CD14-positive monocyte (primary cell): ENCODE data around the gene ITPK1. TPM values are rescaled to one million over a fixed set of nuclear protein-coding genes. Genes with fewer than 3 reads are reported as not detected.

Experiments
- DNase-seq, 3 donors: peaks; one replicate each; pipeline ENCODE4 v3.0.0-alpha.2; 2011 to 2022
- H2AFZ ChIP-seq: 2 replicates; pipeline ENCODE4 v1.6.0; 2012; ENCODE audit warnings: mild to moderate bottlenecking, low read depth, low read length, inconsistent platforms; ENCODE audit not compliant: insufficient read depth, poor library complexity, severe bottlenecking
- H3K27ac ChIP-seq, 2 donors: 1 replicate in 1 of 2; 2 replicates in 1 of 2; pipeline ENCODE4 v1.5.1; 2012 to 2013; ENCODE audit warnings: low read length in 2 of 2, control low read depth in 1 of 2, inconsistent platforms in 1 of 2, low read depth in 1 of 2, mild to moderate bottlenecking in 1 of 2
- H3K27me3 ChIP-seq, 2 donors: one replicate each; pipeline versions ENCODE4 v1.6.0 to v1.6.1; 2011 to 2013; ENCODE audit warnings: low read length in 2 of 2; ENCODE audit not compliant: control insufficient read depth in 2 of 2, insufficient read depth in 2 of 2
- H3K36me3 ChIP-seq, 2 donors: replicated peaks in 1 of 2; 1 replicate in 1 of 2; 2 replicates in 1 of 2; pipeline versions ENCODE4 v1.5.1 to v1.6.1; 2012 to 2013; ENCODE audit warnings: low read length in 2 of 2, control low read depth in 1 of 2, inconsistent platforms in 1 of 2, mild to moderate bottlenecking in 1 of 2; ENCODE audit not compliant: insufficient read depth in 2 of 2, control insufficient read depth in 1 of 2
- H3K4me1 ChIP-seq, 2 donors: 1 replicate in 1 of 2; 2 replicates in 1 of 2; pipeline versions ENCODE4 v1.5.1 to v1.6.1; 2012 to 2013; ENCODE audit warnings: low read length in 2 of 2, control low read depth in 1 of 2, inconsistent platforms in 1 of 2, mild to moderate bottlenecking in 1 of 2, moderate library complexity in 1 of 2; ENCODE audit not compliant: insufficient read depth in 2 of 2, control insufficient read depth in 1 of 2
- H3K4me2 ChIP-seq: replicated peaks from 2 replicates; pipeline ENCODE3; 2012; ENCODE audit warnings: low read length, moderate library complexity, mild to moderate bottlenecking; ENCODE audit not compliant: poor library complexity, severe bottlenecking; ENCODE audit errors: extremely low read depth
- H3K4me3 ChIP-seq, 3 experiments: fragments of 200-600 bp in 1 of 3; sonication (generic) in 1 of 3; replicated peaks in 1 of 3; 1 replicate in 2 of 3; 2 replicates in 1 of 3; pipeline ENCODE4 v1.5.1; 2011 to 2013; ENCODE audit warnings: low read length in 3 of 3, mild to moderate bottlenecking in 3 of 3, control low read depth in 2 of 3, low read depth in 2 of 3, inconsistent platforms in 1 of 3, moderate library complexity in 1 of 3
- H3K79me2 ChIP-seq: 2 replicates; pipeline ENCODE4 v1.6.0; 2012; ENCODE audit warnings: mild to moderate bottlenecking, control low read depth, inconsistent platforms, low read length, moderate library complexity; ENCODE audit not compliant: insufficient read depth
- H3K9ac ChIP-seq: 2 replicates; pipeline ENCODE4 v1.6.0; 2017; ENCODE audit warnings: low read length, mild to moderate bottlenecking; ENCODE audit not compliant: insufficient read depth, poor library complexity, severe bottlenecking
- H3K9me3 ChIP-seq, 2 donors: replicated peaks in 1 of 2; 1 replicate in 1 of 2; 2 replicates in 1 of 2; pipeline versions ENCODE4 v1.5.1 to v1.6.1; 2012 to 2013; ENCODE audit warnings: low read length in 2 of 2, control low read depth in 1 of 2; ENCODE audit not compliant: control insufficient read depth in 1 of 2, insufficient read depth in 1 of 2
- H4K20me1 ChIP-seq: 2 replicates; pipeline ENCODE4 v1.6.0; 2012; ENCODE audit warnings: mild to moderate bottlenecking, low read length, control low read depth, moderate library complexity; ENCODE audit not compliant: insufficient read depth
- H3K27ac Mint-ChIP-seq, 7 donors: one replicate each; pipeline ENCODE4 v1.8.0; 2020; ENCODE audit warnings: mild to moderate bottlenecking in 7 of 7, mixed read lengths in 7 of 7, moderate library complexity in 6 of 7, inconsistent platforms in 2 of 7
- H3K27me3 Mint-ChIP-seq, 3 donors: one replicate each; pipeline ENCODE4 v1.8.0; 2021 to 2022; ENCODE audit warnings: low read depth in 3 of 3, mild to moderate bottlenecking in 3 of 3, mixed read lengths in 3 of 3, moderate library complexity in 3 of 3, inconsistent platforms in 1 of 3
- H3K36me3 Mint-ChIP-seq, 2 donors: one replicate each; pipeline ENCODE4 v1.8.0; 2020; ENCODE audit warnings: mixed read lengths in 2 of 2, inconsistent platforms in 1 of 2, mild to moderate bottlenecking in 1 of 2
- H3K4me1 Mint-ChIP-seq: one replicate; pipeline ENCODE4 v1.8.0; 2020; ENCODE audit warnings: mild to moderate bottlenecking, mixed read lengths
- H3K4me3 Mint-ChIP-seq, 2 donors: one replicate each; pipeline ENCODE4 v1.8.0; 2020; ENCODE audit warnings: mild to moderate bottlenecking in 2 of 2, mixed read lengths in 2 of 2, moderate library complexity in 1 of 2
- H3K9me3 Mint-ChIP-seq, 7 donors: one replicate each; pipeline ENCODE4 v1.8.0; 2020 to 2022; ENCODE audit warnings: mixed read lengths in 7 of 7, mild to moderate bottlenecking in 6 of 7, moderate library complexity in 6 of 7, inconsistent platforms in 2 of 7
- WGBS: methylation state at CpG from one replicate; pipeline ENCODE4 v1.1.5; 2013; ENCODE audit warnings: missing lambda C conversion rate; ENCODE audit not compliant: insufficient coverage; 5-methylcytosine and 5-hydroxymethylcytosine counted together
- intact Hi-C, 2 donors: fragments of 100-400 bp; cut with micrococcal nuclease; formaldehyde crosslinking; loops; one replicate each; pipeline versions ENCODE4 v1.15.0 to v1.15.1; 2023
- polyA plus RNA-seq, 3 donors: library from polyadenylated mRNA; depleted of rRNA in 1 of 3; unstranded in 2 of 3; stranded (reverse) in 1 of 3; fragments of 300-500 nt in 2 of 3; fragments of >200 nt in 1 of 3; fragmentation: Illumina TruSeq in 2 of 3; gene quantifications; 1 replicate in 2 of 3; 2 replicates in 1 of 3; pipeline ENCODE4 v1.2.3, GENCODE V29; 2012 to 2021
- TF ChIP-seq, protein P1 (sequence below): fragments of 200-600 bp; IDR thresholded peaks from one replicate; pipeline ENCODE4 v1.8.0; 2022; ENCODE audit warnings: antibody characterized with exemption, mild to moderate bottlenecking

Gene ITPK1
- polyA plus RNA-seq, 3 donors, result 57.1 to 144 (median 63.0) TPM

GRCh38 chr14:93101181-93101580, 14.5 kb downstream of the ITPK1 start:
- no peak for DNase-seq
- no peaks in the 10 kb centered on the region for H3K27me3 Mint-ChIP-seq
- H3K36me3 ChIP-seq, result no peaks in the 10 kb centered on the region
- H3K79me2 ChIP-seq, result peaks cover 100% of the 10 kb centered on the region
- no peaks in the 10 kb centered on the region for H3K9me3 Mint-ChIP-seq
- TF ChIP-seq, protein P1, sequence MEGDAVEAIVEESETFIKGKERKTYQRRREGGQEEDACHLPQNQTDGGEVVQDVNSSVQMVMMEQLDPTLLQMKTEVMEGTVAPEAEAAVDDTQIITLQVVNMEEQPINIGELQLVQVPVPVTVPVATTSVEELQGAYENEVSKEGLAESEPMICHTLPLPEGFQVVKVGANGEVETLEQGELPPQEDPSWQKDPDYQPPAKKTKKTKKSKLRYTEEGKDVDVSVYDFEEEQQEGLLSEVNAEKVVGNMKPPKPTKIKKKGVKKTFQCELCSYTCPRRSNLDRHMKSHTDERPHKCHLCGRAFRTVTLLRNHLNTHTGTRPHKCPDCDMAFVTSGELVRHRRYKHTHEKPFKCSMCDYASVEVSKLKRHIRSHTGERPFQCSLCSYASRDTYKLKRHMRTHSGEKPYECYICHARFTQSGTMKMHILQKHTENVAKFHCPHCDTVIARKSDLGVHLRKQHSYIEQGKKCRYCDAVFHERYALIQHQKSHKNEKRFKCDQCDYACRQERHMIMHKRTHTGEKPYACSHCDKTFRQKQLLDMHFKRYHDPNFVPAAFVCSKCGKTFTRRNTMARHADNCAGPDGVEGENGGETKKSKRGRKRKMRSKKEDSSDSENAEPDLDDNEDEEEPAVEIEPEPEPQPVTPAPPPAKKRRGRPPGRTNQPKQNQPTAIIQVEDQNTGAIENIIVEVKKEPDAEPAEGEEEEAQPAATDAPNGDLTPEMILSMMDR, result no peak
- peaks cover 4 to 19% of the 10 kb centered on the region in 2 donors for H3K36me3 Mint-ChIP-seq
- no peaks in the 10 kb centered on the region for H3K9me3 ChIP-seq
- WGBS, result 100% methylated on average over 6 of the region's 6 CpGs
- no peak overlapping the region for H3K9ac ChIP-seq
- no peak overlapping the region for H3K4me3 ChIP-seq
- H3K4me2 ChIP-seq, result no peak overlapping the region
- H2AFZ ChIP-seq, result no peak overlapping the region
- intact Hi-C loops, result no loop called here
- H3K4me1 Mint-ChIP-seq, result peaks cover 71% of the 10 kb centered on the region
- H3K4me3 Mint-ChIP-seq, result no peak overlapping the region
- H3K4me1 ChIP-seq, result peaks cover 41 to 62% of the 10 kb centered on the region in 2 donors
- H3K27ac Mint-ChIP-seq, result peak overlapping the region in 2 of 7 donors; percentile 49 to 75
- peaks cover 81% of the 10 kb centered on the region for H4K20me1 ChIP-seq
- no peaks in the 10 kb centered on the region for H3K27me3 ChIP-seq
- H3K27ac ChIP-seq, result peak overlapping the region in 1 of 2 donors; percentile 65

DNA sequence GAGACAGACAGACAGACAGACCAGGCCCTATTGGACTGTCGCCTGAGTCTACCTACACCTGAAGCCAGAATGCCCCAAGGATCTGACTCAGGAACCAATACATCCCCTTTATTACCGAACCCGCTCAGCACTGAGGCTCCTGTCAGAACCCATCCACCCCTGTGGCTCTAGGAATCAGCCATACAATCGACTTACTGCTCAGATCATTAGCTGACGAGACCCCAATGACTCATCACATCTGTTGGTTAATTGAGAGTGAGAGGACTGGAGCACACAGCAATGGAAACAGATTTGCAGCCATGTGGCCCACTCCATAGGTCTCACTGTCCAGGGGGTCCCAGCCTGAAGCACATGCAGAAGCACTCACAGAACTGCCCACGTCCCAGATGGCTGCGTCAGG, 15.2 kb downstream of the ITPK1 start:
- whole genome bisulfite sequencing, result 78% methylated on average over 5 of the region's 7 CpGs
- Histone ChIP-seq H3K27me3 (no peaks in the 10 kb centered on the region), H3K79me2 (peaks cover 100% of the 10 kb centered on the region), H3K27ac (peak overlapping the region in 1 of 2 donors; percentile 65), H4K20me1 (peaks cover 87% of the 10 kb centered on the region), H3K9me3 (no peaks in the 10 kb centered on the region), H2AFZ (no peak overlapping the region), H3K36me3 (no peaks in the 10 kb centered on the region), H3K4me1 (peaks cover 35 to 59% of the 10 kb centered on the region in 2 donors), H3K9ac (no peak overlapping the region), H3K4me2 (no peak overlapping the region), H3K4me3 (no peak overlapping the region)
- TF ChIP-seq, protein P1, result no peak
- no peak for DNase-seq
- H3K27ac Mint-ChIP-seq, result peak overlapping the region in 4 of 7 donors; percentile 26 to 76 (median 60)
- H3K27me3 Mint-ChIP-seq, result no peaks in the 10 kb centered on the region
- no peaks in the 10 kb centered on the region for H3K9me3 Mint-ChIP-seq
- intact Hi-C loops, result no loop called here
- H3K36me3 Mint-ChIP-seq, result peaks cover 4 to 23% of the 10 kb centered on the region in 2 donors
- no peak overlapping the region for H3K4me3 Mint-ChIP-seq
- peaks cover 71% of the 10 kb centered on the region for H3K4me1 Mint-ChIP-seq
